D721Med (cell line): ENCODE results near the gene MANF.

Source experiments
- DNase-seq: peaks from one replicate; pipeline ENCODE4 v3.0.0; 2011; ENCODE audit warnings: low spot score; ENCODE audit not compliant: insufficient read length
- FAIRE-seq: peaks from 2 replicates; lab custom pipeline; 2011; peaks lifted over from hg19 to GRCh38; lab: Jason Lieb, UNC
- CTCF ChIP-seq: IDR thresholded peaks from 2 replicates; pipeline ENCODE4 v1.5.1; 2012; ENCODE audit warnings: mild to moderate bottlenecking, control low read depth; ENCODE audit not compliant: insufficient read depth; ENCODE audit errors: missing control alignments

Gene MANF

GRCh38 chr3:51394541-51394940 lies 9.4 kb downstream of the MANF start:
- no peak for TF ChIP-seq CTCF
- FAIRE-seq (no peak), DNase-seq (no peak)

- no peak for DNase-seq
- TF ChIP-seq CTCF: no peak
- no peak for FAIRE-seq
Measured at GRCh38 chr3:51395493-51396213, 10.6 kb downstream of the MANF start.

GRCh38 chr3:51396401-51396800 lies 11.3 kb downstream of the MANF start:
- no peak for TF ChIP-seq CTCF
- FAIRE-seq (no peak), DNase-seq (no peak)

GRCh38 chr3:51397392-51397791 lies 12.3 kb downstream of the MANF start:
- no peak for DNase-seq
- FAIRE-seq: no peak
- TF ChIP-seq CTCF: no peak

GRCh38 chr3:51398595-51399310 lies 13.7 kb downstream of the MANF start:
- no peak for DNase-seq
- TF ChIP-seq CTCF: no peak
- FAIRE-seq: no peak

GRCh38 chr3:51400166-51400565 lies 15.1 kb downstream of the MANF start:
- DNase-seq: no peak
- no peak for TF ChIP-seq CTCF
- FAIRE-seq: peak; percentile 77

- DNase-seq (no peak), FAIRE-seq (no peak)
- TF ChIP-seq CTCF: no peak
Measured at GRCh38 chr3:51401735-51402134, 16.6 kb downstream of the MANF start.
